ENCODE measurements around the gene CUTA.

Gene CUTA

GRCh38 chr6:33424855-33425667 is 7.2 kb upstream of the CUTA start:
- CTCF ChIA-PET: interaction anchor here (0.7 to 2.1 kb wide), 14 partner anchors 8 to 286 kb away, joined by 3 to 11 read pairs (median 4); partner anchors contain the start of genes CUTA, PFDN6, PHF1 and UQCC2
- no peak for TF ChIP-seq CTCF (IDR thresholded peaks at IDR 0.05; ENCODE audit: control extremely low read depth, extremely low read depth, low read depth, missing control alignments)
- no peak for DNase-seq (ENCODE audit: extremely low spot score)
- POLR2A ChIA-PET: no interaction called here

GRCh38 chr6:33423777-33424176 is 5.9 kb upstream of the CUTA start:
- no peak for TF ChIP-seq CTCF (IDR thresholded peaks at IDR 0.05; ENCODE audit: control extremely low read depth, extremely low read depth, low read depth, missing control alignments)
- no peak for DNase-seq (ENCODE audit: extremely low spot score)
- ChIA-PET POLR2A (no interaction called here), CTCF (interaction anchor here (0.9 to 2.1 kb wide), 3 partner anchors 10 to 146 kb away, joined by 3 to 5 read pairs (median 4); no protein-coding TSS in a partner anchor)

- DNase-seq (ENCODE audit: extremely low spot score): no peak
- ChIA-PET CTCF (no interaction called here), POLR2A (no interaction called here)
- no peak for TF ChIP-seq CTCF (IDR thresholded peaks at IDR 0.05; ENCODE audit: control extremely low read depth, extremely low read depth, low read depth, missing control alignments)
These were observed 3.4 kb upstream of the CUTA start for GRCh38 chr6:33421344-33421643.

GRCh38 chr6:33420491-33421343 is 2.8 kb upstream of the CUTA start:
- no peak for DNase-seq (ENCODE audit: extremely low spot score)
- ChIA-PET CTCF (interaction anchor here (0.7 kb wide), 1 partner anchor 303 kb away, joined by 3 read pairs; no protein-coding TSS in a partner anchor), POLR2A (no interaction called here)
- no peak for TF ChIP-seq CTCF (IDR thresholded peaks at IDR 0.05; ENCODE audit: control extremely low read depth, extremely low read depth, low read depth, missing control alignments)

GRCh38 chr6:33419580-33420490 is 1.9 kb upstream of the CUTA start, which contains the start of gene SYNGAP1:
Gene SYNGAP1 (plus strand): TSS chr6:33420065. CDS start chr6:33420265, 200 bp downstream.
- CTCF ChIA-PET: interaction anchor here (0.7 to 1.9 kb wide), 5 partner anchors 9 to 302 kb away, joined by 3 to 9 read pairs (median 4); no protein-coding TSS in a partner anchor

More at GRCh38 chr6:33419580-33420490, 1.9 kb upstream of the CUTA start, which contains the start of gene SYNGAP1:
- TF ChIP-seq CTCF (IDR thresholded peaks at IDR 0.05; ENCODE audit: control extremely low read depth, extremely low read depth, low read depth, missing control alignments): no peak
- DNase-seq (ENCODE audit: extremely low spot score): no peak
- POLR2A ChIA-PET: no interaction called here

All from GM10248 (cell line).